BE2C (cell line): ENCODE results near the gene PSTPIP1.

ENCODE experiments used
- DNase-seq: peaks from one replicate; pipeline ENCODE4 v3.0.0-alpha.2; 2020
- H3K27me3 ChIP-seq: fragments of 250-450 bp; sonication (Bioruptor Pico); 2 replicates; pipeline ENCODE4 v1.5.1; 2020; ENCODE audit warnings: mild to moderate bottlenecking
- H3K36me3 ChIP-seq: fragments of 250-450 bp; sonication (Bioruptor Pico); 2 replicates; pipeline ENCODE4 v1.5.1; 2020; ENCODE audit warnings: mild to moderate bottlenecking
- H3K4me1 ChIP-seq: fragments of 250-450 bp; sonication (Bioruptor Pico); 2 replicates; pipeline ENCODE4 v1.5.1; 2020
- H3K4me3 ChIP-seq: 2 replicates; pipeline ENCODE4 v1.5.1; 2011; ENCODE audit warnings: low read depth, low read length
- H3K9me3 ChIP-seq: fragments of 250-450 bp; sonication (Bioruptor Pico); 2 replicates; pipeline ENCODE4 v1.5.1; 2020
- CTCF ChIP-seq: IDR thresholded peaks from 2 replicates; pipeline ENCODE4 v1.5.1; 2012; ENCODE audit warnings: mild to moderate bottlenecking, low read depth, low read length

The PSTPIP1 gene

DNA sequence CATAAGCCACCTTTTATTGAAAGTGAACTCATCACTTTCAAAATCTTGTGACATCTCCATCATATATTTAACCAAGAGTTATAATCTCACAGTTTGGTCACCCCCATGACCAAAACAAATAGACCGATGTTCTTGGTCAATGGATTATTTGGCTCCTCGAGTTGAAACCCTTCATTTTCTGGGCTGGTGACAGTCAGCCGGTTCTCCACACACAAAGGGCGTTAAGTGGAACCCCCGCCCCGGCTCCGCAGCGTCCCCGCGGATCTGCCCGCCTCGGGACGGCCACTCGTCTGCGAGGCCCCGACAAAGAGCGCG, 75.2 kb downstream of the PSTPIP1 start:
- Histone ChIP-seq H3K9me3 (no peaks in the 10 kb centered on the region), H3K4me3 (peak overlapping the region; percentile 72), H3K27me3 (no peaks in the 10 kb centered on the region), H3K36me3 (peaks cover 31% of the 10 kb centered on the region), H3K4me1 (peaks cover 8% of the 10 kb centered on the region; the same call in 1 of the 2 replicates)
- no peak for DNase-seq
- TF ChIP-seq CTCF = no peak

- peak; percentile 97 for DNase-seq
- H3K9me3 ChIP-seq = no peaks in the 10 kb centered on the region
- H3K36me3 ChIP-seq = peaks cover 28% of the 10 kb centered on the region
- peak within 1 kb of the TSS; percentile 72 for H3K4me3 ChIP-seq
- TF ChIP-seq CTCF = no peak
- H3K27me3 ChIP-seq = no peaks in the 10 kb centered on the region
- H3K4me1 ChIP-seq = peaks cover 8% of the 10 kb centered on the region; the same call in 1 of the 2 replicates
These were observed 75.8 kb downstream of the PSTPIP1 start, which contains the start of gene TSPAN3 for GRCh38 chr15:77070495-77071304. Gene TSPAN3 (minus strand): TSS chr15:77071109. CDS start chr15:77070954, 155 bp downstream.

- Histone ChIP-seq H3K27me3 (no peaks in the 10 kb centered on the region), H3K4me3 (peak overlapping the region; percentile 15; the same call in 1 of the 2 replicates), H3K36me3 (peaks cover 25% of the 10 kb centered on the region), H3K4me1 (peaks cover 8% of the 10 kb centered on the region; the same call in 1 of the 2 replicates), H3K9me3 (no peaks in the 10 kb centered on the region)
- no peak for DNase-seq
- TF ChIP-seq CTCF = no peak
These were observed 76.6 kb downstream of the PSTPIP1 start for GRCh38 chr15:77071305-77072223.

DNA sequence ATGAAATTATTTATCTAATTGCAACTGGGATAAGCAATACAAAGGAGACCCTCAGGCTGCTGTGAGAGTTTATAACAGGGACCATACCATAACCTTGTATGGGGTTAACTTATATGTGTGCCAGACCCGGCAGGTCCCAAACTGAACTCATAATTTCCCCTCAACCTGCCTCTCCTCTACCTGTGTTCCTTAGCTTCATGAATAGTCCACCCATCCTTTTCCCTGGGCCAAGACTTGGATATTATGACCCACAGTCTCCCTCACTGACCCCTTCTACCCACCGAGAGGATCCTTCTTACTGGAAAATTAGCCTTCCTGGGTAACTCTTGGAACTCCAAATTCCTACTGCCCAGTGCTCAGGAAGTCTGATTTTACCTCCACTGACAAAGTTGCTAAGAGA, 79.4 kb downstream of the PSTPIP1 start:
- DNase-seq = no peak
- Histone ChIP-seq H3K4me3 (no peak overlapping the region), H3K4me1 (peaks cover 3% of the 10 kb centered on the region; the same call in 1 of the 2 replicates), H3K27me3 (no peaks in the 10 kb centered on the region), H3K9me3 (no peaks in the 10 kb centered on the region), H3K36me3 (peaks cover 10% of the 10 kb centered on the region; the same call in 1 of the 2 replicates)
- TF ChIP-seq CTCF = no peak

DNA sequence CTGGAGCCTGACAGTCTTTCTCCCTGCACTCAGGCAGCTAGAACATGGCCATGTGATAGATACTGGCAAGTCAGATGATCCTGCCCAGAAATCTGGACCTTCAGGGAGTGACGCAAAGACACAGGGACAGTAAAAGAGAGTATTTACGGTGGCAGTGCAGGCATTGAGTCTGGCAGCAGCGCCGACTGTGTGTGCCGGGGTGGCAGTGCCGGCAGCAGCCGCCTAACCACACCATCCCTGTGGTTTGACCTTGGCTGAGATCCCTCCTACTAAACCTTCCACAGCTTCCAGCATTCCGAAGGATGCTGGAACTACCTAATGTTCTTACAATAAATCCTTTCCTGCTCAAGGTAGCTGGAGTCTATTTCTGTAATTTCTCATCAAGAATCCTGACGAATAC, 80.6 kb downstream of the PSTPIP1 start:
- no peak overlapping the region for H3K4me3 ChIP-seq
- no peaks in the 10 kb centered on the region for H3K27me3 ChIP-seq
- peaks cover 3% of the 10 kb centered on the region; the same call in 1 of the 2 replicates for H3K4me1 ChIP-seq
- DNase-seq = peak; percentile 50
- TF ChIP-seq CTCF = peak; percentile 15; the same call in 1 of the 2 replicates
- no peaks in the 10 kb centered on the region for H3K36me3 ChIP-seq
- no peaks in the 10 kb centered on the region for H3K9me3 ChIP-seq
